Measurements from ENCODE around the gene EPB41L4B. TPM values are rescaled to one million over a fixed set of nuclear protein-coding genes. Genes with fewer than 3 reads are reported as not detected.

Gene EPB41L4B
- total and polyA plus RNA-seq, 2 experiments from 2014 or later = 11.0 to 32.2 TPM

DNA sequence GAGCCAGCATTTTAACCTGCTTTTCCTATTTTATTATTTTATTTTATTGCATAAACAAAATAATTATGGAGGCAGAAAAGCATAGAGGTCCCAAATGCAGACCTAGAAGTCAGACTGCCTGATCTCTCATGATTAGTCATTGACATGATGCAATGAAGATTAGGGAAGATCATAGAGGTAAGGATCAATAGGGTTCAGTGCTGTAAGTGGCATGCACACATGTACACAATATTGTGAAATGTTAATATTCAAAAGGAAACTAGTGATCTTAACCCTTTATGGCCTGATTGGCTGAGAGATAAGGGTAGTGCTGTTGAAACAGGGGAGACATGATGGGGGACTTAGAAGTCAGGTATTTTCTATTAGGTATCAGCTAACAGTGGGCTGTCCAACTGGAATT, 152.7 kb downstream of the EPB41L4B start:
- Mint-ChIP-seq H3K36me3 (ENCODE audit: low read depth) (peaks cover 2% of the 10 kb centered on the region; the same call in 1 of the 3 replicates), H3K4me1 (peaks cover 7% of the 10 kb centered on the region; the same call in 1 of the 3 replicates), H3K9me3 (peaks cover 11% of the 10 kb centered on the region), H3K27ac (no peak overlapping the region), H3K4me3 (no peak overlapping the region; the same call in 2 of the 3 replicates), H3K27me3 (ENCODE audit: insufficient read depth, low read depth, poor library complexity) (peaks cover 24% of the 10 kb centered on the region)
- ATAC-seq = no peak
- peaks cover 4% of the 10 kb centered on the region; the same call in 1 of the 2 replicates for H3F3A ChIP-seq (replicated peaks; ENCODE audit: low read depth)
- TF ChIP-seq ZNF331 (CRISPR knock-in tag; IDR thresholded peaks at IDR 0.05; ENCODE audit: low read depth) = no peak
- H4K20me1 ChIP-seq (replicated peaks; ENCODE audit: insufficient read depth) = no peaks in the 10 kb centered on the region
- H3K4me2 ChIP-seq = no peak overlapping the region
- no peak overlapping the region for H3K27ac ChIP-seq (ENCODE audit: low read depth)
- H3K9me2 ChIP-seq (ENCODE audit: insufficient read depth) = no peaks in the 10 kb centered on the region
- H3K79me2 ChIP-seq (replicated peaks; ENCODE audit: insufficient read depth) = no peaks in the 10 kb centered on the region
- no peak overlapping the region for H3K4me3 ChIP-seq
- H3K27me3 ChIP-seq (ENCODE audit: insufficient read depth) = peaks cover 37% of the 10 kb centered on the region
- DNase-seq (ENCODE audit: low spot score) = no peak
- no peak overlapping the region; the same call in 1 of the 2 replicates for H2AFZ ChIP-seq
- H3K4me1 ChIP-seq (ENCODE audit: insufficient read depth) = 0 out of 2 replicates have a peak, but pooled peaks cover 9% of the 10 kb centered on the region
- no peaks in the 10 kb centered on the region for H3K36me3 ChIP-seq (ENCODE audit: insufficient read depth)

GRCh38 chr9:109167716-109168115, 153.1 kb downstream of the EPB41L4B start:
- ATAC-seq (peak; percentile 15; the same call in 2 of the 3 replicates), DNase-seq (ENCODE audit: low spot score) (no peak)
- Histone ChIP-seq H4K20me1 (replicated peaks; ENCODE audit: insufficient read depth) (no peaks in the 10 kb centered on the region), H3K79me2 (replicated peaks; ENCODE audit: insufficient read depth) (no peaks in the 10 kb centered on the region), H3K27ac (ENCODE audit: low read depth) (no peak overlapping the region), H3K4me1 (ENCODE audit: insufficient read depth) (0 out of 2 replicates have a peak, but pooled peaks cover 9% of the 10 kb centered on the region), H3K4me2 (peak overlapping the region; percentile 83), H3K4me3 (peak overlapping the region; percentile 68), H3K36me3 (ENCODE audit: insufficient read depth) (no peaks in the 10 kb centered on the region), H3K9me2 (ENCODE audit: insufficient read depth) (no peaks in the 10 kb centered on the region), H2AFZ (peak overlapping the region; percentile 100), H3K27me3 (ENCODE audit: insufficient read depth) (peaks cover 37% of the 10 kb centered on the region), H3F3A (replicated peaks; ENCODE audit: low read depth) (peaks cover 4% of the 10 kb centered on the region; the same call in 1 of the 2 replicates)
- H3K27ac Mint-ChIP-seq = no peak overlapping the region
- H3K4me1 Mint-ChIP-seq = peaks cover 7% of the 10 kb centered on the region; the same call in 1 of the 3 replicates
- peaks cover 11% of the 10 kb centered on the region for H3K9me3 Mint-ChIP-seq
- peak overlapping the region; percentile 82 for H3K4me3 Mint-ChIP-seq
- no peak for TF ChIP-seq ZNF462 (CRISPR knock-in tag; IDR thresholded peaks at IDR 0.05)
- H3K36me3 Mint-ChIP-seq (ENCODE audit: low read depth) = peaks cover 2% of the 10 kb centered on the region; the same call in 1 of the 3 replicates
- H3K27me3 Mint-ChIP-seq (ENCODE audit: insufficient read depth, low read depth, poor library complexity) = peaks cover 24% of the 10 kb centered on the region
